Breast epithelium (tissue), 3 donors: ENCODE data around the gene IFT57.

ENCODE experiments used
- CTCF ChIP-seq, 3 donors: fragments of 450-650 bp; IDR thresholded peaks; one replicate each; pipeline ENCODE4 v1.5.1; 2016 to 2017; ENCODE audit warnings: antibody characterized with exemption in 3 of 3, mild to moderate bottlenecking in 3 of 3, moderate library complexity in 3 of 3
- POLR2A ChIP-seq: fragments of 450-650 bp; IDR thresholded peaks from one replicate; pipeline ENCODE4 v1.6.1; 2016; ENCODE audit warnings: antibody characterized with exemption, mild to moderate bottlenecking, moderate library complexity
- POLR2AphosphoS5 ChIP-seq, 3 donors: sonication (generic); formaldehyde crosslinking; IDR thresholded peaks; one replicate each; pipeline ENCODE4 v1.6.1; 2017; ENCODE audit warnings: antibody characterized with exemption in 3 of 3

- TF ChIP-seq POLR2AphosphoS5 (IDR thresholded peaks at IDR 0.05) (no peak), POLR2A (no peak), CTCF (IDR thresholded peaks at IDR 0.05) (no peak)
Measured at GRCh38 chr3:108159865-108160264, 62.4 kb downstream of the IFT57 start.
